GM12878 (cell line): ENCODE data around the gene RFXANK. TPM values are rescaled to one million over a fixed set of nuclear protein-coding genes. Genes with fewer than 3 reads are reported as not detected.

Source experiments
- E2F4 ChIP-seq: IDR thresholded peaks from 2 replicates; pipeline ENCODE4 v1.6.1; 2012; ENCODE audit warnings: low read depth, low read length, improper control_type of control experiment
- MTA2 ChIP-seq: fragments of 450-650 bp; IDR thresholded peaks from 2 replicates; pipeline ENCODE4 v1.6.1; 2016; ENCODE audit warnings: low read depth, mild to moderate bottlenecking, moderate library complexity
- NFIC ChIP-seq: IDR thresholded peaks from 2 replicates; pipeline ENCODE4 v1.6.1; 2012; ENCODE audit warnings: low read depth, mild to moderate bottlenecking, inconsistent platforms, low read length, moderate library complexity
- NKRF ChIP-seq: fragments of 450-650 bp; conservative IDR thresholded peaks from 2 replicates; pipeline ENCODE4 v1.6.1; 2017; ENCODE audit warnings: mild to moderate bottlenecking, moderate library complexity
- PRDM15 ChIP-seq: fragments of 450-650 bp; formaldehyde crosslinking; IDR thresholded peaks from 2 replicates; pipeline ENCODE4 v1.4.0; 2020; ENCODE audit warnings: mild to moderate bottlenecking, moderate library complexity
- RBBP5 ChIP-seq: fragments of 200-600 bp; sonication (generic); conservative IDR thresholded peaks from 2 replicates; pipeline ENCODE4 v1.6.1; 2016
- RUNX3 ChIP-seq: IDR thresholded peaks from 2 replicates; pipeline ENCODE4 v1.6.1; 2012; ENCODE audit warnings: low read length, inconsistent platforms
- SIX5 ChIP-seq: IDR thresholded peaks from 2 replicates; pipeline ENCODE4 v1.6.1; 2011; ENCODE audit warnings: mild to moderate bottlenecking, low read depth, low read length, moderate library complexity; ENCODE audit not compliant: severe bottlenecking
- SKIL ChIP-seq: fragments of 450-650 bp; IDR thresholded peaks from 2 replicates; pipeline ENCODE4 v1.6.1; 2017; ENCODE audit warnings: mild to moderate bottlenecking, low read depth, inconsistent platforms; ENCODE audit not compliant: poor library complexity, severe bottlenecking
- SMAD5 ChIP-seq: IDR thresholded peaks from 2 replicates; pipeline ENCODE4 v1.6.1; 2016; ENCODE audit warnings: antibody characterized with exemption, low read depth
- SREBF1 ChIP-seq: IDR thresholded peaks from 2 replicates; pipeline ENCODE4 v1.6.1; 2012; ENCODE audit warnings: mild to moderate bottlenecking, low read length
- SUPT20H ChIP-seq: IDR thresholded peaks from 2 replicates; pipeline ENCODE4 v1.6.1; 2011; ENCODE audit warnings: low read depth, mild to moderate bottlenecking, low read length, moderate library complexity, borderline replicate concordance; ENCODE audit not compliant: control insufficient read depth
- TAF1 ChIP-seq: IDR thresholded peaks from 2 replicates; pipeline ENCODE4 v1.6.1; 2011; ENCODE audit warnings: mild to moderate bottlenecking, low read depth, low read length, borderline replicate concordance
- USF2 ChIP-seq: IDR thresholded peaks from 2 replicates; pipeline ENCODE4 v1.6.1; 2011; ENCODE audit warnings: low read depth, low read length, improper control_type of control experiment, borderline replicate concordance
- ZBTB33 ChIP-seq: fragments of 450-650 bp; IDR thresholded peaks from 2 replicates; pipeline ENCODE4 v1.6.1; 2017; ENCODE audit warnings: mild to moderate bottlenecking
- ZNF622 ChIP-seq: fragments of 450-650 bp; IDR thresholded peaks from 2 replicates; pipeline ENCODE4 v1.6.1; 2017; ENCODE audit warnings: mild to moderate bottlenecking, inconsistent platforms
- polyA plus RNA-seq, 11 experiments: library from polyadenylated mRNA; depleted of rRNA in 4 of 11; unstranded in 6 of 11; stranded (reverse) in 5 of 11; fragments of >200 nt; fragmentation: Nextera tagmentation in 4 of 11; fragmentation: Illumina TruSeq in 1 of 11; extraction: Ambion mirVana in 4 of 11; extraction: Trizol in 1 of 11; gene quantifications; 1 replicate in 1 of 11; 2 replicates in 10 of 11; pipeline versions ENCODE4 v1.2.1 to v1.2.3, GENCODE V29; 2011 to 2016; ENCODE audit warnings: inconsistent platforms in 2 of 11, missing spikeins in 2 of 11, low read depth in 1 of 11
- total RNA-seq, 4 experiments: library from RNA; depleted of rRNA in 3 of 4; stranded (reverse); fragments of >200 nt in 3 of 4; fragmentation: Illumina TruSeq in 1 of 4; extraction: Trizol in 1 of 4; gene quantifications; 2 replicates each; pipeline versions ENCODE4 v1.2.1 to v1.2.3, GENCODE V29; 2013 to 2021

Gene RFXANK
- total and polyA plus RNA-seq, 10 of the 15 experiments (the other 5 are each of a cell fraction or from before 2014, with no cell fraction given), result 70.8 to 125 (median 95.7) TPM

- TF ChIP-seq E2F4, result no peak
- TF ChIP-seq USF2, result no peak
- TF ChIP-seq NKRF, result no peak
- TF ChIP-seq SIX5, result no peak
- no peak for TF ChIP-seq MTA2
- no peak for TF ChIP-seq ZBTB33
- TF ChIP-seq NFIC, result no peak
- no peak for TF ChIP-seq SUPT20H
- no peak for TF ChIP-seq PRDM15 (CRISPR knock-in tag)
- no peak for TF ChIP-seq SKIL
- TF ChIP-seq SMAD5, result no peak
- no peak for TF ChIP-seq ZNF622
- no peak for TF ChIP-seq TAF1
- TF ChIP-seq RBBP5, result no peak
- TF ChIP-seq RUNX3, result 0 out of 2 replicates have a peak, but pooled peaks have one; percentile 16
- no peak for TF ChIP-seq SREBF1
Observed at GRCh38 chr19:19171821-19172532, 20.1 kb upstream of the RFXANK start (continued).
